GM21526 (cell line): Measurements from ENCODE around the gene GREB1L.
"Not testable (repeated sequence)": the region's sequence is repeated elsewhere in the genome, so short reads cannot be mapped to it uniquely, and the experiment has no call there.

Experiments used
- ATAC-seq: cut with Tn5 transposase; IDR thresholded peaks from one replicate; pipeline ENCODE4 v1.9.1; 2021; ENCODE audit warnings: moderate library complexity; ENCODE audit not compliant: unreplicated experiment, low FRiP score

Gene GREB1L

GRCh38 chr18:21361307-21361880 is 119.4 kb downstream of the GREB1L start:
- no peak for ATAC-seq

GRCh38 chr18:21362831-21363230 is 120.8 kb downstream of the GREB1L start:
- ATAC-seq, result no peak

DNA sequence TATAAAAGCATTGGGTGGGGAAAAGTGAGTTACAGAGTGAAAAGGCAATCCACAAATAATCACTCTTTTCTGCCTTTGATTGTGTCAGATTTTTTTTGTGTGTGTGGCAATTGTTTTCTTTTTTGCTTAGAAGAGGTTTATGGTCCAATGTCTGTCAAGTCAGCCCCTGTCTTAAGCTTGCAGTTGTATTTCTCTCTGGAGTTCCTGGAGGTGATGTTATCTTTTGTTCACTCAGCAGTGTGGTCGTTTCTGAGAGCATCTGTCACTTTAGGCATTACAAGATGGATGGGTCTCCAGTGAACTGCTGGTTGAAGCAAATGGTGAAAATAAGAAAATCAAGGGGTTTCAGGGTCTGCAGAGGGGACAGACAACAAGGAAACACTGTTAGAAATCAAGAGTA is 121.3 kb downstream of the GREB1L start:
- no peak for ATAC-seq

DNA sequence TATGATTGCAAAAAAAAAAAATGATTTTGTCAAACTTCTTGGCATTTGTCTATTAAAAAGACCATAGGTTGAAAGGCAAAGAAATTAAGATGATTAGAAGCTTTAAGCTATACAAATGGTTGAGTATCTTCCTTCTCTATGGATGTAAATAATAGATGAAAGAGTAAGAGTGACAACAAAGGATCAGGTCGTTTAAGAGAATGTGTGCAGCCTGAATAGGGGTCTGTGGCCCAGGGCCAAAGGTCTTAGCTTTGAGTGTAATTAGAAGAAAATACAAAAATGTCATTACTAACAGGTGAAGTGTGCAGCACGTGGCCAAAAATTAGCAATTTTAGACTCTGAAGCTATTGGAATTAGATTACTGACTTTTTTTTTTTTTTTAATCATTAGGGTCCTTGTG is 122.4 kb downstream of the GREB1L start:
- no peak for ATAC-seq

DNA sequence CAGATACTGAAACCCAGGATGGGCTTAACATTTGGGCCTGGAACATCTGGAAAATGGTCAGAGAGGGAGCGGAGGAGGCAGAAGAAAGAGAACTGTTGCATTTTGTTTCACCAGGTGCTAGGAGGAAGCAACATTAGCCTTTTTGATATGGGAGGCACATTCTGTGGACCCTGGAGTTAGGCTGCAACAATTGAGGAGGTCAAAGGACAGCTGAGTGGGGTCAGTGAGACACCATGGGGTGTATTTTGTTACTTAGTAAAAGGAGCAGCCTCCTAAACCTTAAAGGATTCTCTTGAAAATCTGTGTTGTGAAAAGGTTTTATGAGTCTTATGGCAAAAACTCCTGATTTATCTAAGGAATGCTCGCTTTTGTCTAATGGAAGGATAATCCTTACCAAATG is 124.9 kb downstream of the GREB1L start:
- no peak for ATAC-seq

- no peak for ATAC-seq
Observed at GRCh38 chr18:21369146-21369545, 127.1 kb downstream of the GREB1L start.

- ATAC-seq, result not testable (repeated sequence)
Observed at GRCh38 chr18:21369597-21369996, 127.6 kb downstream of the GREB1L start.

GRCh38 chr18:21383031-21383430 is 141.0 kb downstream of the GREB1L start:
- ATAC-seq, result no peak

DNA sequence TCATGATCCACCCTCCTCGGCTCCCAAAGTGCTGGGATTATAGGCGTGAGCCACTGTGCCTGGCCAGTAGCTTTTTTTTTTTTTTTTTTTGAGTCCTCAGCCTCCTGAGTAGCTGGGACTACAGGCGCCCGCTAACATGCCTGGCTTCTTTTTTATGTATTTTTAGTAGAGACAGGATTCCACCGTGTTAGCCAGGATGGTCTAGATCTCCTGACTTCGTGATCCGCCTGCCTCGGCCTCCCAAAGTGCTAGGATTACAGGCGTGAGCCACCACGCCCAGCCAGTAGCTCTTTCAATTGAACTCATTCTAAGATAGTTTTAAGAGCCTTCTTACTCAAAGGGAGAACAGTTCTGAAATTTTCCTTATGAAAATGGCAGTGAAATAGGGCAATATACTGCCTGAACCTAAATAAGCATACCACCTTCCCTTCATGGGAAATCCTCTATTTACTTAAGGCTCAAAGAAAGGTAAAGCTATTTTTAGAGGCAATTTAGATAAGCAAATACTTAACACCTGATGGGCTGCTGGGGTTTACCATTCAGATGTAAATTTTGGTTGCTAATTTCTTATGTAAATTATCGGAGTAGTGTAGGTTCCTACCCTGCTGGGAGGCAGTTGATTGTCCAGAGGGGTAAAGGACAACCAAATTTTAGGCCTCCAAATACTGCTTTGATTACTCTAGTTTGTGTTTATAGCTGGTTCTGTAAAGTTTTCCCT is 144.7 kb downstream of the GREB1L start:
- ATAC-seq, result no peak

DNA sequence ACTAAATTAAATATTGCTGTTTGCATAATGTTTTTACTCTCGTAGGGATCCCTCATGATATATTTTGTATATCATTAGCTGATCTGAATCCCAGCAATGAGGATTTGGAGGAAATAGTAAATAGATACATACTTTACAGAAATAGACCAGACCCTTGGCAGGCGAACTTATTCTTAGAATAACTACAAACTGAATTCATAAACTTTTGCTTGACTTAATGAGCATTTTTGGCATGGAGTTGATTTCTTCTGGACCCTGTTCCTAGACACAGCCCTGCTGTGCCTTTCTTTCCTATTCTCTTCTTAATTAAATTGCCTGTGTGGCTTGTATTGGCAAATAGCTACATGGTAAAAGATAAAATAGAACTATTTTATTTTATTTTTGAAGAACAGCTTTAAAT is 145.9 kb downstream of the GREB1L start:
- no peak for ATAC-seq

DNA sequence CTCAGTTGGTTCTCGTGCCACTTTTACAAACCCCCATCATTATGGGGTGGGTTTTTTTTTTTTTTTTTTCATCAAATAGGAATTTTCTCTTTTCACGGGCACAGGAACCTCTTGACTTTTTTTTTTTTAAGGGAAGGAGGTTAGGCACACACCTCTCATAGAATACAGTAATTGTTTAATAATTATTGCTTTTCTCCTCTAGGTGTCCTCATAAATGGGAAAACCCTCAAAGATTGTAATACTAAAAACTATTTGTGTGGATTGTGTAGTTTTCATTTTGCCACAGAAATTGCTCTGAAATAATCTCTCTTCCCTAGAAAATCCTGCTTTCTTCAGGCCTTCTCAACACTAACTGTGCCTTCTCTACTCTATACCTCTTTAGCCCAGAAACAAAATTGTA is 147.3 kb downstream of the GREB1L start:
- ATAC-seq, result no peak

- no peak for ATAC-seq
Observed at GRCh38 chr18:21389903-21390302, 147.9 kb downstream of the GREB1L start.

GRCh38 chr18:21391074-21391673 is 149.1 kb downstream of the GREB1L start:
- ATAC-seq, result no peak

DNA sequence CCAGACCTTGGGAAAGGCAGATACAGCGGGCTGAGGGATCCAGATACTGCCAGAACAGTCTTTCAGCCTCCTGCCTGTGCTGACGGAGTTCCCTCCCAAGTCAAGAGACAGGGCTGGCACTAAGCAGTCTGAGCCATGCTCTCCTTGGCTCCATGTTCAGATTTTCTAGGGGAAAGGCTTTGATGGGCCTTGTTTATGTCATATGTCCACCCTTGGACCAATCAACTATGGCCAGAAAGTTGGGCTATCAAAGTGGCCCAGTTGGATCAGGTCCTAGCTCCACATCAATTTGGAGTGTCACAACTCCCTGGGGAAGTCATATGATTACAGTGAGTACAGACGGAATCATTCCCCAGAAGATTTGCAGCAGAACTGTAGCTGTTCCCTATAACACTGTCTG is 152.0 kb downstream of the GREB1L start:
- no peak for ATAC-seq

- ATAC-seq, result no peak
Observed at GRCh38 chr18:21398121-21398520, 156.1 kb downstream of the GREB1L start.

GRCh38 chr18:21402272-21402671 is 160.2 kb downstream of the GREB1L start:
- ATAC-seq, result no peak

DNA sequence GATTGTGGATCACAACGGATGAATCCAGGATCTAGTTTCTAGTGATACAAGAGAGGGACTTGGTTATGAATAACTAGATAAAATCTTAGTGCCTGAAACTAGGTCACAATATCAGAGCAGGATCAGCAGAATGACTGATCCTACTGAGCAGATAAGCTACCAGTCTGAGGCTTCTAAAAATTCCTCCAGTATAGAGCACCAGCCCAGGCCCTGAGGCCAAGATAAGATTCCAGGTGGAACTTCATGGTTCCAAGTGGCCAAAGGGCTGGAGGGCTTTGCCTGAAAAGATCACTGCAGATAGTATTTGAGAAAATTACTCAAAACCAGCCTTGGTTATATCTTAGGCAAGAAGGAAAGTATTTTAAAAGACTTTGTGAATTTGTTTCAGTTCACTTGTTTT is 162.4 kb downstream of the GREB1L start:
- no peak for ATAC-seq

- no peak for ATAC-seq
Observed at GRCh38 chr18:21406116-21406515, 164.1 kb downstream of the GREB1L start.

DNA sequence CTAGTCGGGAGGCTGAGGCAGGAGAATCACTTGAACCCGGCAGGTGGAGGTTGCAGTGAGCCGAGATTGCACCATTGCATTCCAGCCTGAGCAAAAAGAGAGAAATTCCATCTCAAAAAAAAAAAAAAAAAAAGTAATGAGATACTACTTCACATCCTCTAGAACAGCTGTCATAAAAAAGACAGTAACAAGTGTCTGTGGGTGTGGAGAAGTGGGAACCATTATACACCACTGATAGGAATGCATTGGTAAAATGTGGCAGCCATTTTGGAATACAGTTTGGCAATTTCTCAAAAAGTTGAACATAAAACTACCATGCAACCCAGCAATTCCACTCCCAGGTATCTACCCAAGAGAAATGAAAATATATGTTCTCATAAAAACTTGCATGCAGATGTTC is 166.6 kb downstream of the GREB1L start:
- no peak for ATAC-seq

- ATAC-seq, result no peak
Observed at GRCh38 chr18:21433436-21433835, 191.4 kb downstream of the GREB1L start.

- ATAC-seq, result no peak
Observed at GRCh38 chr18:21439431-21439846, 197.4 kb downstream of the GREB1L start.

DNA sequence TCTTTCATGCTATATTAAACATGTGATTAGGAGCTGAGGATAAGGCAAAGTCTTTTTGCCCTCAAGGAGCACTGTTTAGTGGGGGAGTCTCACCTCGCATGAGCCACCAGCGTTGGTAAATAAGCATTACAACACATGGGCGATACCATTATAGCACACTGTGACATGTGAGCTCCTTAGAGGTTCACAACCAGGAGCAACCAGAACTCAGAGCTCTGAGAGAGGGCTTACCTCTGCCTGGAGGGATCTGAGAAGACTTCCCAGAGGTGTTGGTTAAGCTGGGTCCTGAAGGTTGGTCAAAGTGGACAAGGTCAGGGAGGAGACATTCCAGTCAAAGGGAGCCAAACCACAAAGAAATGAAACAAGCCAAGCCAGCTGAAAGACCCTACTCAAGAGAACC is 199.6 kb downstream of the GREB1L start:
- no peak for ATAC-seq
